ENCODE measurements around the gene USP51.
"Not testable (repeated sequence)": the region's sequence is repeated elsewhere in the genome, so short reads cannot be mapped to it uniquely, and the experiment has no call there.

The USP51 gene

DNA sequence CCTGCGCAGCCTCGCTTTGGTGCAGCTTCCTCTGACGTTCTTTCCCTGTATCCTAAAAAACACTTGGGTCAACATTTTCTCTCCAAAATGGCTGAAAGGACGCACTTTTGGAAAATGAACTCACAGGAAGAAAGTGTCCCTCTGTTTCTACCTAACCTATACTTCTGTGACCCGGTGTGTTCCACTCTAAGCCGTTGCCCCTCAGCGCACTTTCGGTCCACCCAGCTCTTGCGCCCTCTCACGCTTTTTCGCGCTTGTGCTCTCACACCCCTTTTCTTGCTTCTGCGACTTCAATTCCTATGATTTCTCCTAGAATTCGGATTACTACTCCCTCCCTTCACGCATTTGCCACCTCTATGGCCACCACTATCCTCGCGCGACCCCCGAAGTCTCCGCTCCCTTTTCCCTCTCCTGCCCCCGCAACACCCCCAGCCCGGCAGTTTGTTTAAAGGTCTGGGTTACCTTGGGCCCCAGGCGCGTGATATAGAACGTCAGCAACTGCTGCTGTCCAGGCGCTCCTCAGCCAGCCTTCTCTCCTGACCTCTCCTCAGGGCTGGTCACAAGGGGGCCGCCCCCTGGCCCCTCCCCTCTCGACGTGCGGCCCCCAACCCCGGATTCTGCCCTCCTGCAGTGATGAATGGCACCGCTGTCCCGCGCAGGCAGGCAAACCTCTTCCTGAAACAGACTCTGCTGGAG, at the start of gene USP51:
TSS of gene USP51 (minus strand) at position 535 of the 696 bp plus-strand sequence. CDS start 909 bp downstream, outside the sequence.
- peak; percentile 0 for DNase-seq

DNA sequence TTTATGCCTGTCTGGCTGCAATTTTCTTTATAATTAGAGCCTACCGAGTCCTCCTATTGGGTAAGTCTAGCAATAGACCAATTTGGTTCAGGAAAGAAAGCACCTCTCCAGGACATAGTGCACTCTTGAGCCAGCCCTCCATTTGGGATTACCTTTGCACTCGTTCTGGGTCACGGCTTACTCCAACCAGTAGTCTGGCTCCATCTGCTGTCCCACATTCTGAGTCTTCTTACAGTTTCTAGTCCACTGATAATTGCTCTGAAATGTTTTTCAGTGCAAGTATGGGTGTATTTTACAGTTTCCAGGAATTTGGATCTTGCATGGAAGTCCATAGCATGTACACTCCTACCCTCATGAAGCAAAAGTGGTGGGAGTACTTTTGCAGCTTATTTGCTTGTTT, 34.8 kb upstream of the USP51 start:
- DNase-seq = no peak

DNA sequence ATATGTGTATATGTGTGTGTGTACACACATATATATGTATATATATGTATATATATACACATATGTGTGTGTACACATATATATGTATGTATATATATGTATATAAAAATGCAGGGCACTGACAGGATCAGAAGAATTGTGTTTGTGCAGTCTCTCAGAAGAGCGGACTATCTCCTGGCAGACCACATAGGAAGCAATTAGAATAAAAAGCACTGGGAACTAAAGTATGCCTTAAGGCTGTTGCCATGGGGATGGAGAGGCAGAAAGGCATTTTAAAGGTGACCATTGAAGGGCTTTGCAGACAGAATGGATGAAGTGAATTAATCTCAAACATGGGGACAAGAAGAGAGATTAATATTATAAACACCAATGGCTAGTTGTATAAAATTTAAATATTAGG, 33.7 kb upstream of the USP51 start:
- no peak for DNase-seq

DNA sequence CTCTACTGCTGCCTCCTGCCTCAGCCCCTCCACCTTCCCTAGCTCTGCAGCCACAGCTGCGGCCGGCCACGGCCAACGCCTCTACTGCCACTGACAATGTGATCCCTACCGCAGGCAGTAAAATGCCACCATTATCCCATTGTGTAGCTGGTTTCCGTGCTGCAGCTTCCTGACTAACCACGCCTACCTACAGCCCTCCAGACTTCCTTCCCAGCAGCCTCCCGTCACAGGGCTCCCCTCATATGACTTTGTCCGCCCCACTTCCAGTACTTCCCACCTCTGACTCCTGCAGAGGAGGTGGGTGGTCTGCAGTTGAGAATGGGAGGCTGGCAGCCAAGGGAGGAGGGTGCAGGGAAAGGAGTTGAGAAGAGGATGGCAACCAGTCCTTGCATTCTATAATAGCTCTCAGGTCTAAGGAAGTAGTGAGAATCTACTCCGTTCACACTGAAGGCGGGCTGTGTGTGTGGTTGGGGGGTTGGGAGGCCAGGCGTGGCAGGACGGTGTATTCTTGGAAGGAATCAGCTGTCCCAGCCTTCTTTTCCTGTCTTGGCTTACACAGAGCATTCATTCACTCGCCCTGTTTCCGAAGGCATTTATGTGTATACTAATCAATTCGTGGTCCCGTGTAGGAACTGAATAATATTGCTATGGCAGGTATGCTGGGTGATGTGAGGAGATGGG, 33.1 kb upstream of the USP51 start:
- DNase-seq = no peak

DNA sequence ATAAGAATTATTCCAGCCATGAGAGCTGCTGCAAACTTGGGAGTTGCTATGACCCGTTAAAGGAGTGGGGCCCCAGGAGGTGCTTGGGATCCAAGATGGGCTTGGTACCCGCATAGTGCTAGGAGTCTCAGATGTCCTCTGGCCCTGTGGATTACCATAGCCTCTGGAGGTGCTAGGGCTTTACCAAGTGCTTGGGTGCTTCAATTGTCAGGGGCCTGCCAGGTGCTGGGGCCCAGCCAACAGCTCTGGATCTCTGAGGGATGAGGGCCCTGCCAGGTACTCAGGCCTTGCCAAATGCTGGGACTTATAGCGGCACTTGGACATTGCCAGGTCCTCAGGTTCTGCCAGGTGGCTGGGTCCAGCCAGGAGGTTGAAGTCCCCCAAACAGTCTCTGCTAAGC, 32.0 kb upstream of the USP51 start:
- DNase-seq = no peak

DNA sequence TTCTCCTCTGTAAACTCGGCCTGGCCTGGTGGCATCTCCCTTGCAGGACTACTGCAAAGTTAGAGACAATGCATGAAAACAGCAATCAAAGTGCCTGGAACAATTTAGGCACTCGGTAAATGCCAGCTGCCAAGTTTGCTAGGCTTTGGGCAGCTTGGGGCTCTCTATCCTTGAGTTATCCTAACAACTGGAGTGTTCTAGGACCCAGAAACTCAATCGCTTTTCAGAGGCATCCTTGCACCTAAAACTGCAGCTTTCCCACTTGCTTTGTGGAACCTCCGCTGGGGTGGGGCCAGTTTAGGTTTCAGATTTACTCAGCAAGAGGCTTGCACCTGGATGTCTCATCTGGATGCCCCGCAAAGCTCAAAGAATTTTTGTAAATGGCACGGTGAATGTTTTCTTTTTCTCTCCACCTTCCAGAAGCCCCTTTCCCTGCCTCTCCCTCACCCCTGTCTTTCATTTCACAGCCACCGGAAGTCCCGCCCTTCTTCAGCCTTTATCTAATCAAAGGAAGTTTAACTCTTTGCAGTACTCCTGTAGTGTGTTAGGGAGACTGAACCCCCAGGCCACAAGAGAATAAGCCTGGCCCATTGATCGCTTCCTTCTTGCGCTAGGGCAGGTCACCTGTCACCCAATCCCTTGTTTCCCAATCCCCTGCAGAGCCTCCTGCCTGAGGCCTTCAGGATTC, 27.3 kb upstream of the USP51 start:
- not testable (repeated sequence) for DNase-seq

DNA sequence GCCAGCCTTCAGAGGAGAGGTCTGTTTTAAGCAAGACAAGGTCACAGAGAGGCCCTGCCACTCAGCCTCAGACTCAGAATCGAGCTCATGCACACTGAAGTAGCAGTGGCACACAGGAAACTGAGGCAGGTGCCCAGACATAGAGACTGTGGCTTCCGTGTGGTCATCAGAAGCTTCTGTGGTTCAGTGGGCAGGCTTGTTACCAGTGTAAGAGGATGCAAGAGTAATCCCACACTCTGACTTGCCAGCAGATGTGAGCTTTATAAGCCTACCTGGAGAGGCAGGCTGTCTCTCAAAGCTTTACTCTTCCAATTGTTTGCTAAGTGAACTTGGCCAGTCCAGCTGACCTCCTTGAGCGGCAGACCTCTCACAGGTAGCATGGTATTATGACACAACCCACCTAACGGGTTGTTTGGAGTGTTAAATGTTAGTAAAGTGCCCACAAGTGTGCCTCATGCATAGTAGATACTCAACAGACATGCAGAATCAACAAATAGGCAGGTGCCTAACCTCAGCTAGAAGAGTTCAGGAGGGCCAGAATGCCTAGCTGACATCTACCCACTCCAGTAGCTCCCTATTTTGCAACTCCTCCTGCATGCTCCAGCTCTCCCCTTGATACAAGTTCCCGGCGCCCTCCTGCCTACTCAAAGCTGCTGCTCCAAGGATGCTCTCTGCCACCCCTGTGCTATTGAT, 23.5 kb upstream of the USP51 start:
- DNase-seq = not testable (repeated sequence)

DNA sequence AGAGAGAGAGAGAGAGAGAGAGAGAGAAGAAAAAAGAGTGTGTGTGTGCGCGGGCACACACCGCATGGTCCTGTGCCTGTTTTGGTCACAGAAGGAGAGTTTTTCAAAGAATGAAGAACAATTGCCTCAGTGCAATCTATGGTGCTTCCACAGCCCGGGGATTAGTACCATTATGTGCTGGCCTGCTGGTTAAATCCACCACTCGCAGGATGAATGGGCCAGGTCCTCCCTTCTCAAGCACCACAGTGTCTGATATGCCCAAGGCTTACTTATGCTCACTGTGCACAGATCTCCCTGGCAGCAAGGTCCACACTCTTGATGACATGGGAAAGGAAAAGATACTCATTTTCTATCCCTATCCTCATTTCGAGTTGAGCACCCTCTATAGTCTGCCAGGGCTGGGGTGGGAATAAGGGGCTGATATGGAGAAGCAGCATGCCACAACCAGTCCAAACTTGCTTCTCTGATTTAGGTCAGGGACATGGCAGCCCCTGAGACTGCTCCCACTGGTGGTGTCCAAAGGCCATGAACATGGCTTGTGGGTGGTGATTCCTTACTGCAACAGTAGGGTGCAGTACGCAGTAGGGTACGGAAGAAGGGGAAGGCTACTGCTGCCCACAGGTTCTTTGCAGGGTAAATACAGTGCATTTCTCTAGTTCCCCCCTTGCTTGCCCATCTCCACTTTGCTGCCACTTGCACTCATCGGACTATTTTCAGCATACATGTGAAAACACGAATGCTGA, 18.9 kb upstream of the USP51 start:
- not testable (repeated sequence) for DNase-seq

DNA sequence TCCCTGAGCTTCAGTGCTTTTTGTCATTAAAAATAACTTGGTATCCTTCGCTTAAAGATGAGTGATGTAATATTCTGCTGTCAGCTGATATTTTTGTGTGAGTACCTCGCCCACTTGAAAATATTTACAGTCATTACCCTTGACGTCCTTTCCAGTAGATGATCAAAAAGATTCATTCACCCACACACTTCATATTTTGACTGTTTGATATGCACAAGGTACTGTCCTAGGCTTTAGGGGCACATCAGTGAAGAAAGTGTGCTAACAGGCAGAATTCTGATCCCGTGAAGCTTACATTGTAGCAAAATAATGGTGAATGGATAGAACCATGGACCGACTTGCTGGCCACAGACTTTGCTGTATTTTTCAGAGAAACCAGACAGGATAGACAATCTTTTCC, 18.1 kb upstream of the USP51 start:
- DNase-seq = not testable (repeated sequence)

DNA sequence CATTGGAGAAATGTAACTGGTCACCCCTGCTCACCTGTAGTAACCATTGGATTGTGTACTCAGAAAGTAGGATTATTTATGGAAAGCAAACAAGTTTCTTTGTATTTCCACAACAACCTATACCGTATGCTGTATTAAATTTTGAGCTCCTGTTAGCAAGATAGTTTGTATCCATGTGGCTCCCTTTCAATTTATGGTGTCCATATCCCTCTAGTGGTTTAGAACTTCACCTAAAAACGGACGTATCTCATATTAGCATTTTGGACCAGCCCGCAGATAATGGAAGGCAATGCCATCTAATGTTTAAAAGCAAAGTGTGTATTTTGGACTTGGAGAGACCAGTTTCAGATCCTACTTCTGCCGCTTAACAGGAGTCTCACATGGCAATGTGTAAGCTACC, 17.4 kb upstream of the USP51 start:
- not testable (repeated sequence) for DNase-seq

DNA sequence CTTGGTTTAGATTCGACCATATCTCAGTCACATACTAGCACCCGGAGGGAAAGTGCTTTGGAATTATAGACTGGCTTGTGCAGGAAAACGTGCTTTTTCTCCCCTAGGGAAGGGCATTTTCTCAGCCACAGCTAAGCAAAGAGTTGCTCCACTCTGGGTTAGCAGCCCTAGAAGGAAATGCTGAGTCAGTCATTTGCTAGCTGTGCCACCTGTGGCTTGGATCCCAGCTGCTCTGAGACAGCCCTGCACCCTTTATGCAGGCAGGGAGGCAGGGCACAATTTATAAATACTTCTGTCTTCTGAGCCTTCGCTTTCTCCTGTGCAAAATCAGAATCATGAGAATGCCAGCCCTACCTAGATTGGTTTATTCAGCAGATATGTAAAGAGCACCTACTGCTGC, 1.3 kb upstream of the USP51 start:
- no peak for DNase-seq

DNA sequence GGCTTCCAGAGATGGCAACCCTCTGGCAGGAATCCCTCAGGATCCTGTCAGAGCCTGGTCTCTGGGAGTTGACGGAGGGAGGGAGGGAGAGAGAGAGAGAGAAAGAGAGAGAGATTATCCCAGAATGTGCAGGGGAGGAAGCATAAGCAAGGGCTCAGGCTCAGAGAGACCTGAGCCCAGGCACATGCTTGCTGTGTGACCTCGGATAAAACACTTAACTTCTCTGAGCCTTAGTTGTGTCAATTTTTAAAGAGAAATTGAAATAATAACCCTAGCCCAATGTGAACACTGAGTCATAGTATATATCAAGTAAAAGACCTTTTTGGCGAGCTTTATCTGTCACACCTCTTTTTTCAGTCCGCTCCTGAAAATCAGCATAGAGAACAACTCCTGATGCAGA, 473 bp upstream of the USP51 start:
- no peak for DNase-seq

DNA sequence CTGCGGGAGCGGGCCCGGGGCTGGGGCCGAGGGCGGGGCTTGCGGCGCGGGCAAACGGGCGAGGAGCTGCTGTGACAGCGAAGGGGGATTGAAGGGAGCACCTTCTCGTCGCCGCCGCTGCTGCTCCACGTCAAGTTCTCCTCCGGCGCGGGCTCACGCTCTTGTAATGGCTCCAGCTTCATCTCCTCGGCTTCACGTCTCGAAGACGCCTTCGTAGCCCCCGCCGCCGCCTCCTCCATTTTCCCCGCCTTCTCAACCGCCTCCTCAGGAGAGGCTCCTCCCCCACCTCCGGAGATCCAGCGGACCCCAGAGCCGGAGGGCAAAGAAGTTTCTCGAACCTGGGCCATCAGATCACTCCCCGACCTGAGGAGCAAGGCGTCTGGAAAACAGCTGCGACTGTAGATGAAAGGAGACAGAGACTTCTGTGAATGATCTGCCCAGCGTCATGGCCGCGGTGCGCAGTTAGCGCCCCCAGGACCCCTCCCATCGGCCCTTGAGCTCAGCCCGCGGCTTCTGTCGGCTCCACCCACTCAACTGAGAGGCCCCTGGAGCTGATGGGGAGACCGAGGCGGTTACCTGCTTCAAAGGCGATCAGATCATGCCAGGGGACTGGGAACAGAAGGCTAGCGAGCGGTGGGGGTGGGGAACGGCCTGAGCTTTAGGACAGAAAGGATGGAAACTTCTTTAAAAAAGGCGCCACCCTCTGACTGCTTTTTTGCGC, 895 bp downstream of the USP51 start:
- peak; percentile 49 for DNase-seq

DNA sequence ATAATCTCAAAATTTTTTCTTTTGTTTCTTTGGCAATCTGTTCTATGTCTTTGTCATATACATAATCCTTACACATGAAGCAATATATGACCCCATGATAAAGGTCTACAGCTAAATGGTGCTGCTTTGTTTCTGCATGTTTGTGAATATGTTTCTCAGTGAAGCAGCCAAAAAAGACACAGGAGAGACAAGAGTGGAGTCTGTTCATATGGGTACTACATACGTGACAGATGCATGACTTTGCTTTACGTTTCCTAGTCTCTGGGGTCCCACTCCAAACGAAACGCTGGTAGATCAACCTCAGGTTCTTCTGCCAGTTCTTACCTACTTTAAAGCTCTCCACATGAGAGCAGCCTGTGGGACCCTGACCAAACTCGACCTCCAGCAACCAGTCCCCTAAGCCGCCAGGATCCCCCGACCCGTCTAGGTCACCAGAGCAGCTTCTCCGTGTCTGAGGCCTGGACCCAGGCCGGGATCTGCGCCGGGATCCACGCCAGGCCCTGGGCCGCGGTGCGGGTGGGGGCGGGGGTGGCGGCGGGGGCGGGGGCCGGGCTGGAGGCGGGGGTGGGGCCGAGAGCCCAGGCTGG, 1.5 kb downstream of the USP51 start:
- DNase-seq = no peak

DNA sequence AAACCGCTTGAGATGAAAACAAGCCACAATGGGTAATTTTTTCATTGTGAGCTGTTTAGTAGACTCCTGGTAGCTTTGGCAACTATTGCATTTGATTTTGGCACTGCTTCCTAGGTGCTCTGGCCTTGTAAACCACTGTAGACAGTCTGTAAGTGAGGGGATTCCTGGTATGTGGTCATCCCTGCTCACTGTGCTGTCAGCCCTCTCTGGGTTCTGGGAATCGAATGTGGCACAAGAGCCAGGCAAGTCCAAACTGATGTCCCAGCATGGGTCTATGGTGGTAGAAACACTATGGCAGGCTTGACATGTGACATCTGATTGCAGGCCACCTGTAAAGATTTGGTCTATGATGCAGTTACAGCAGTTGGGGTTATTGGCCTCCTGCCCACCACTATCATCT, 2.5 kb downstream of the USP51 start:
- DNase-seq = no peak

DNA sequence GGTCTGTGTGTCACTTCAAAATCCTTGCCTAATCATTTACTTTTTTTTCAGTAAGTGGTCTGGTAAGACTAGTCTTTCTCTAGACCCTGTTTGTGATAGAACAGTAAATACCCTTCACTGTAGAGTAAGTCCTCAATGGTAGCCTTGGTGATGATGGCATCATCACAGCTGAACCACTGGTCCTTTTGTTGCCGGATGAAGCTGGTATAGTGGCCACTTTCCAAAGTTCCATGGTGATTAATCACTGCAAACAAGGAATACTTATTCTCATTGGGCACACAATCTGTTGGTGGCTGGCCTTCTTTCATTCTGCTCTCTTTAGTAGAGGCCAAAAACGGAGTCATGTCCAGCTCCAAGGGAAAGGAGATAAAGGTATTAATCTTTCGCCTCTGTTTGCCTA, 2.9 kb downstream of the USP51 start:
- peak; percentile 44 for DNase-seq

DNA sequence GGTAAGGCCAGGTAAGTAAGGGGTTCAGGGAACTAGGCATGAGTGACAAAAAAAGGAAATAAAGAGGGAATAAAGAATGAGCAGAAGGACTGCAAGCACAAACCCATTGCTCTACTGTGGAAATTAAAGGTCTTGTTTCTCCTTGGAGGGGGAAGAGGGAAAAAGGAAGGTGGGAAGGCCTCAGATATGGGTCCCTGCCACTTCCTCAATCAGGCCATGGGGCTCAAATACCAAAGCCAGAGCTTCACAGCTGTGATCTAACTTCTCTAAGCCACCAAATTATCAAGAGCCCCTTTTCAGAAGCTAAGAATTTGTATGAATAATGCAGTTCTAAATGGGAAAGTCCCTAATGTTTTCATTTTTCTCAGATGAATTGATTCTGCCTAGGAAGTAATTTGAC, 4.7 kb downstream of the USP51 start:
- DNase-seq = no peak

DNA sequence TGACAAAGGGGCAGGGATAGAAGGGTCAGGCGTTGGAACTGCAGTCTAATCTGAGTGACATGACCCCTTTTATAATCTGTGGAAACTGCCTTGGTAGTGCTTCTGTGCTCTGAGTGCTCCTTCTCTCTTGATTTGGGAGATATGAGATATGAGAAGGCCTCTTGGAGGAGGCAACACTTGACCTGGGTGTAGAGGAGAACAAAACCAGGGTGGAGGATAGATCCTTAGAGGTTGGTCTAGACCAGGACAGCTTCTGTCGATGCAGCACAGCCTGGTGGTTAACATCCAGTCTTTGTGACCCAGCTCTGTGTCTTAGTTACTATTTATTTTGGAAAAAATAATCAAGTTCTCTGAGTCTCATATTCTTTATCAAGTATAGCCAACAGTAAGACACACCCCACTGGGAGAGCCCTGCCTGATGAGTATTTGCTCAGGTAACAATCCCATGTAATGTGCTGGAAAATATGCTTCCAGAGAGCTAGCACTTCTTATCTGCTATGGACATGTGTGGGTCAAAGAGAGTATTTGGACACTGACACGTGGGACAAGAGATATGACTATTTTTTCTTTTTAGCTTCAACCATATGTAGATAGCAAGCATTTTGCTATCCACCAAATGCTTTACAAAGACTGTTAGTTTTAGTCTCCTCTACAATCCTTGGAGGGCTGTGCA, 9.1 kb downstream of the USP51 start:
- DNase-seq = no peak

DNA sequence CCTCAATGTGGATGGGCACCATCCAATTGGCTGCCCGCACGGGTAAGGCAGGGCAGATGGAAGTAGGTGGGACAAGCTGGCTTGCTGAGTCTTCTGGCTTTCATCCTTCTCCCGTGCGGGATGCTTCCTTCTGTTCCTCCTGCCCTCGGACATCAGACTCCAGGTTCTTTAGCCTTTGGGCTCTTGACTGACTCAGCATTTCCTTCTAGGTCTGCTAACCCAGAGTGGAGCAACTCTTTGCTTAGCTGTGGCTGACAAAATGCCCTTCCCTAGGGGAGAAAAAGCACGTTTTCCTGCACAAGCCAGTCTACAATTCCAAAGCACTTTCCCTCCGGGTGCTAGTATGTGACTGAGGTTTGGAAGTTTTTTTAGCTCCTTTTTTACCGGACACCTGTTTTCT, 9.7 kb downstream of the USP51 start:
- DNase-seq = not testable (repeated sequence)

DNA sequence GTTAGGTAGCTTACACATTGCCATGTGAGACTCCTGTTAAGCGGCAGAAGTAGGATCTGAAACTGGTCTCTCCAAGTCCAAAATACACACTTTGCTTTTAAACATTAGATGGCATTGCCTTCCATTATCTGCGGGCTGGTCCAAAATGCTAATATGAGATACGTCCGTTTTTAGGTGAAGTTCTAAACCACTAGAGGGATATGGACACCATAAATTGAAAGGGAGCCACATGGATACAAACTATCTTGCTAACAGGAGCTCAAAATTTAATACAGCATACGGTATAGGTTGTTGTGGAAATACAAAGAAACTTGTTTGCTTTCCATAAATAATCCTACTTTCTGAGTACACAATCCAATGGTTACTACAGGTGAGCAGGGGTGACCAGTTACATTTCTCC, 23.9 kb downstream of the USP51 start:
- DNase-seq = not testable (repeated sequence)

DNA sequence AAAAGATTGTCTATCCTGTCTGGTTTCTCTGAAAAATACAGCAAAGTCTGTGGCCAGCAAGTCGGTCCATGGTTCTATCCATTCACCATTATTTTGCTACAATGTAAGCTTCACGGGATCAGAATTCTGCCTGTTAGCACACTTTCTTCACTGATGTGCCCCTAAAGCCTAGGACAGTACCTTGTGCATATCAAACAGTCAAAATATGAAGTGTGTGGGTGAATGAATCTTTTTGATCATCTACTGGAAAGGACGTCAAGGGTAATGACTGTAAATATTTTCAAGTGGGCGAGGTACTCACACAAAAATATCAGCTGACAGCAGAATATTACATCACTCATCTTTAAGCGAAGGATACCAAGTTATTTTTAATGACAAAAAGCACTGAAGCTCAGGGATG, 24.5 kb downstream of the USP51 start:
- DNase-seq = not testable (repeated sequence)
